ENCODE results near the gene GJC2.

DNA sequence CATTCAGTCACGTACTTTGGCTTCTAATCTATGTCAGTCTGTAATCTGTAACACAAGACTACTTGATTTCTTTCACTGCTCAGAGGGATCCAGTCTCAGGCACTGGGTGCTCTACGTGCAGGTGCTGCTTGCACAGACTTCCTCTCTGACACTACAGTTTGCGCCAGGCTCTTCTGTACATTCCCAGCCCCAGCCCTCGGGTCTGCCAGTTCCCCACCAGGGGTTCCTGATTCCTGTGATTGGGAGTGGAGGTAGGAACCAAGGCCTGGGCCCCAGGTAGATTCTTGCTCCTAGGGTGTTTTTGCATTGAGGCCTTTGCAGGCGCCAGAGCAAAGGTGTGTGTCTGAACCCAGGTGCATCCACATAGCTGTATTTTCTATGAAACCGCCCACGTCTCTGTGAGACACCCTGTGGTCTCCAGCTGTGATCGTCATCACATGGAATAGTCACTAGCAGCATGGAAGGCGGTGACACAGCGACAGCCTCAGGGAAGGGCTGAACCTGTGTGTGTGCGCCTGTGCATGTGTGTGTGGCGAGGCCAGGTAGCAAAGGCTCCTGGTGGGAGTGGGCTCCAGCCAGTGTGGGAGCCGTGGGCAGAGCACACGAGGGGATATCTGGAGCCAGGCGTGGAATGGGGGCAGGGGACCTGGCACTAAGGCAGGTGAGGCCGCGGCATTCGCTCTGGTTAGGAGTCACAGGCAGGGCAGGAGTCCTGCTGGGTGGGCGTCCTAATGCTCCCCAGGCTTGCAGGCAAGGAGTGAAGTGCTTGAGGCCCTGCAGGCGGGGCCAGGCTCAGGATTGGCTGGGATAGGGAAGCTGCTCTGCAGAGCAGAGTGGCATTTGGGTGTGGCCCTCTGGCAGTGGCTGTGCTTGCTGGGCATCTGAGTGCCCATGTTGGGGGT lies 5.2 kb downstream of the GJC2 start:
- TF ChIP-seq EZH2 (IDR thresholded peaks at IDR 0.05; ENCODE audit: borderline replicate concordance, low read depth, low read length, severe bottlenecking): no peak
- TF ChIP-seq, protein P1, sequence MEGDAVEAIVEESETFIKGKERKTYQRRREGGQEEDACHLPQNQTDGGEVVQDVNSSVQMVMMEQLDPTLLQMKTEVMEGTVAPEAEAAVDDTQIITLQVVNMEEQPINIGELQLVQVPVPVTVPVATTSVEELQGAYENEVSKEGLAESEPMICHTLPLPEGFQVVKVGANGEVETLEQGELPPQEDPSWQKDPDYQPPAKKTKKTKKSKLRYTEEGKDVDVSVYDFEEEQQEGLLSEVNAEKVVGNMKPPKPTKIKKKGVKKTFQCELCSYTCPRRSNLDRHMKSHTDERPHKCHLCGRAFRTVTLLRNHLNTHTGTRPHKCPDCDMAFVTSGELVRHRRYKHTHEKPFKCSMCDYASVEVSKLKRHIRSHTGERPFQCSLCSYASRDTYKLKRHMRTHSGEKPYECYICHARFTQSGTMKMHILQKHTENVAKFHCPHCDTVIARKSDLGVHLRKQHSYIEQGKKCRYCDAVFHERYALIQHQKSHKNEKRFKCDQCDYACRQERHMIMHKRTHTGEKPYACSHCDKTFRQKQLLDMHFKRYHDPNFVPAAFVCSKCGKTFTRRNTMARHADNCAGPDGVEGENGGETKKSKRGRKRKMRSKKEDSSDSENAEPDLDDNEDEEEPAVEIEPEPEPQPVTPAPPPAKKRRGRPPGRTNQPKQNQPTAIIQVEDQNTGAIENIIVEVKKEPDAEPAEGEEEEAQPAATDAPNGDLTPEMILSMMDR (IDR thresholded peaks at IDR 0.05; ENCODE audit: extremely low read depth in 1 of 2, insufficient read depth in 1 of 2, low read depth in 1 of 2, low read length in 2 of 2): no peak
- no peak for TF ChIP-seq POLR2A (IDR thresholded peaks at IDR 0.05; ENCODE audit: low read depth, low read length)
- no peak for TF ChIP-seq POLR2AphosphoS5 (IDR thresholded peaks at IDR 0.05; ENCODE audit: insufficient read depth, low read depth, low read length)
- TF ChIP-seq FOS (IDR thresholded peaks at IDR 0.05; ENCODE audit: borderline replicate concordance, insufficient read depth, low read length): no peak
- no peak for TF ChIP-seq MAX (IDR thresholded peaks at IDR 0.05; ENCODE audit: insufficient read depth, insufficient read length)
- no peak for TF ChIP-seq JUN (IDR thresholded peaks at IDR 0.05; ENCODE audit: borderline replicate concordance, insufficient read depth, insufficient read length, low read depth)
- no peak for TF ChIP-seq GATA2 (IDR thresholded peaks at IDR 0.05; ENCODE audit: insufficient read depth, insufficient read length, low read depth, low read length)

All from endothelial cell of umbilical vein (primary cell).